PFSK-1 (cell line): ENCODE measurements around the gene NUBPL.

Source experiments
- POLR2AphosphoS5 ChIP-seq: IDR thresholded peaks from 2 replicates; pipeline ENCODE4 v1.6.1; 2012; ENCODE audit warnings: low read depth, mild to moderate bottlenecking, control low read depth, low read length, moderate library complexity
- REST ChIP-seq, 2 experiments: IDR thresholded peaks; 2 replicates each; pipeline versions ENCODE4 v1.6.1 to v1.8.0; 2011 to 2012; ENCODE audit warnings: low read depth in 2 of 2, low read length in 2 of 2, control low read depth in 1 of 2, inconsistent platforms in 1 of 2, mild to moderate bottlenecking in 1 of 2, moderate library complexity in 1 of 2; ENCODE audit not compliant: insufficient read depth in 1 of 2
- SIN3A ChIP-seq: IDR thresholded peaks from 2 replicates; pipeline ENCODE4 v1.6.1; 2012; ENCODE audit warnings: mild to moderate bottlenecking, low read length, moderate library complexity, borderline replicate concordance; ENCODE audit not compliant: insufficient read depth

GRCh38 chr14:31556191-31556590 is 5.0 kb upstream of the NUBPL start:
- TF ChIP-seq POLR2AphosphoS5 (no peak), REST (IDR thresholded peaks at IDR 0.05; ENCODE audit: insufficient read depth in 1 of 2, low read depth in 2 of 2, low read length in 2 of 2) (no peak), SIN3A (no peak)
